Measurements from ENCODE around the gene UBA52.
"Not testable (repeated sequence)": the region's sequence is repeated elsewhere in the genome, so short reads cannot be mapped to it uniquely, and the experiment has no call there.

The UBA52 gene

GRCh38 chr19:18557411-18558201 lies 14.1 kb upstream of the UBA52 start, which contains the start of gene KXD1:
KXD1 (plus strand) TSS chr19:18557870; CDS start chr19:18562057, 4,187 bp downstream.
- DNase-seq (ENCODE audit: low read depth) = peak; percentile 98

GRCh38 chr19:18558202-18558555 lies 13.5 kb upstream of the UBA52 start:
- DNase-seq (ENCODE audit: low read depth) = no peak

- no peak for DNase-seq (ENCODE audit: low read depth)
These were observed 13.1 kb upstream of the UBA52 start for GRCh38 chr19:18558604-18559003.

GRCh38 chr19:18559685-18560084 lies 12.0 kb upstream of the UBA52 start:
- no peak for DNase-seq (ENCODE audit: low read depth)

DNA sequence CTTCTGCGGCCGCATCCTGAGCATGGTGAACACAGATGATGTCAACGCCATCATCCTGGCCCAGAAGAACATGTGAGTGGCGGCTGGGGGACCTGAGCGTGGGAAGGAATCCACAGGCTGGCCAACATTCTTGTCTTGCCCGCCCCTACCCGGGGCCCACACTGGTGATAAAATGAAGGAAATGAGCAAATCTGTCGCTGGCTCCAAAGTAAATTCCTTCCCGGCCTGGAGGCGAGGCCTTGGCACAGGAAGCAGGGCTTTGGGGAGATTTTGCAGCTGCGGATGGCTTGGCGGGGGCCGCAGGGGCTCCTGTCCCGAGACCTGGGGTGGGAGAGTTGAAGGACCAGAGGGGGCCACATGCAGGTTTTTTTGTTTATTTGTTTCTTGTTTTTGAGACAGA lies 9.6 kb upstream of the UBA52 start:
- DNase-seq (ENCODE audit: low read depth) = no peak

DNA sequence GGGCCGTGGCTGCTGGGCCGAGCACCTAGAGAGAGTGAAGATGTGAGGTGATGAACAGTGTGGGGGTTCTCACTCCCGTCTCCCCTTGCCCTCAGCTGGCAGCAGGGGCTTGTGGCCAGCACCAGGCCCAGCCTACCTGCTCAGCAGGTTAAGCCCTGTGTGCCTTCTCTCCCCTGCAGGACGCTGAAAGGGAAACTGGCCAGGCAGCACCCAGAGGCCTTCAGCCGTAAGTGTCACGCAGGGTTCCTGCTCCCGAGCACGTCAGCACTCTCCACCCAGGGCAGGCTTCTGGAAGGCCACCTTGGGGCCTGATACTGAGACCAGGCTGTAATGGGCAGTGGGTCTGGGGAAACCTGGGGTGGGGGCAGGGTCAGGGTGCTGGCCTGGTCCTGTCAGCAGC lies 4.7 kb upstream of the UBA52 start:
- DNase-seq (ENCODE audit: low read depth) = no peak

GRCh38 chr19:18568367-18568766 lies 3.3 kb upstream of the UBA52 start:
- no peak for DNase-seq (ENCODE audit: low read depth)

DNA sequence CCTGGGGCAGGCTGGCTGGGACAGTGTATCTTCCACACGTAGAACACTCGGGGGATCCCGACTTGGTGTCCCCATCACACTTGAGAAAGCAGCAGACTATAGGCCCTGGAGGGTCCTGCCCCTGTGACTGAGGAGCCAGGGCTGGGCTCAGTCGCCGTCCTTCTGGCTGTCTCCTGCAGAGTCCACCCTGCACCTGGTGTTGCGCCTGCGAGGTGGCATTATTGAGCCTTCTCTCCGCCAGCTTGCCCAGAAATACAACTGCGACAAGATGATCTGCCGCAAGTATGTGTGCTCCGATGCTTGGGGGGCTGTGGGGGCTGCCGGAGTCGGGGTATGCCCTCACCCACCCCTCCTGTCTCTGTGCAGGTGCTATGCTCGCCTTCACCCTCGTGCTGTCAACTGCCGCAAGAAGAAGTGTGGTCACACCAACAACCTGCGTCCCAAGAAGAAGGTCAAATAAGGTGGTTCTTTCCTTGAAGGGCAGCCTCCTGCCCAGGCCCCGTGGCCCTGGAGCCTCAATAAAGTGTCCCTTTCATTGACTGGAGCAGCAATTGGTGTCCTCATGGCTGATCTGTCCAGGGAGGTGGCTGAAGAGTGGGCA lies 3.1 kb downstream of the UBA52 start:
- DNase-seq (ENCODE audit: low read depth) = no peak

DNA sequence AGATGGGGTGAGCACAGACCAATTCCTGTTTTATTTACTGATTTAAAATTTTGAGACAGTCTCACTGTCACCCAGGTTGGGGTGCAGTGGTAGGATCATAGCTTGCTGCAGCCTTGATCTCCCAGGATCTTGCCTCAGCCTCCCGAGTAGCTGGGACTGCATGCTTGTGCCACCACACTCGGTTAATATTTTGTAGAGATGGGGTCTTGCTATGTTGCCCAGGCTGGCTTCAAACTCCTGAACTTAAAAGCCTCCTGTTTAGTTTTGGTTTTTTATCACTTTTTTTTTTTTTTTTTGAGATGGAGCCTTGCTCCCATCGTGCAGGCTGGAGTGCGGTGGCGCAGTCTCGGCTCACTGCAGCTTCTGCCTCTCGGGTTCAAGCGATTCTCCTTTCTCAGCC lies 4.7 kb downstream of the UBA52 start:
- no peak for DNase-seq (ENCODE audit: low read depth)

DNA sequence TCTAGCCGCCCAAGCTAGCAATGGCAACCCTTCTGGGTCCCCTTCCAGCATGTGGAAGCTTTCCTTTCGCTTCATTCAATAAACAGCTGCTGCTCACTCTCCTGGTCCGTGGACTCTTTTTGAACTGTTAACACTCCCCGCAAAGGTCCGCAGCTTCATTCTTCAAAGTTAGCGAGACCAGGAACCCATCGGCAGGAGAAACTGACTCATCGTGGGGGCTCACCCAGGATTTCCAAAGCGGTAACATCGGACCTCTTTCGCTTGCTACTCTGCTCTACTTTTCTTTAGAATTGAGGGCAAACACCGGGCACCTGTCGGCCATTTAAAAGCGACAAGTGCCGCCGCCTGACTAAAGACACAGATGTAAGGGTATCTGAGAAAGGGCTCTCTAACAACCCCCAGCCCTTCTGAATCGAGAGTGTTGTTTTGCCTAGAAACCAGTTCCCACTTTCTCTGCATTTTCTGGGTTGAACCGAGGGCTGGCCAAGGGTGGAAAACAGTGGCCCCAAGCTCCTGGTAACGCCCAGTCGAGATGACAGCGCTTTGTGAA lies 5.8 kb downstream of the UBA52 start:
- DNase-seq (ENCODE audit: low read depth) = no peak

DNA sequence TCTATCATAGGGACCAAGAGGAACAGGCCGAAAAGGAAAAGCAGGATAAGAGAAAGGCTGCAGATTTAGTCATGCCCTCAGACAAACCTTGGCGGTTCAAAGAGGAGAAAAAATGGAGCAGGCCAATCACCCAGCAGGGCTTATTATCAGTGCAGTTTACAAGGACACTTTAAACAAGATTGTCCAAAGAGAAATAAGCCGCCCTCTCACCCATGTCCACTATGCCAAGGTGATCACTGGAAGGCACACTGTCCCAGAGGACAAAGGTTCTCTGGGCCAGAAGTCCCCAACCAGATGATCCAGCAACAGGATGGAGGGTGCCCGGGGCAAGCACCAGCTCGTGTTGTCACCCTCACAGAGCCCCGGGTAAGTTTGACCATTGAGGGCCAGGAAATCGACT lies 8.7 kb downstream of the UBA52 start:
- no peak for DNase-seq (ENCODE audit: low read depth)

- DNase-seq (ENCODE audit: low read depth) = no peak
These were observed 14.6 kb downstream of the UBA52 start for GRCh38 chr19:18586306-18586705.

DNA sequence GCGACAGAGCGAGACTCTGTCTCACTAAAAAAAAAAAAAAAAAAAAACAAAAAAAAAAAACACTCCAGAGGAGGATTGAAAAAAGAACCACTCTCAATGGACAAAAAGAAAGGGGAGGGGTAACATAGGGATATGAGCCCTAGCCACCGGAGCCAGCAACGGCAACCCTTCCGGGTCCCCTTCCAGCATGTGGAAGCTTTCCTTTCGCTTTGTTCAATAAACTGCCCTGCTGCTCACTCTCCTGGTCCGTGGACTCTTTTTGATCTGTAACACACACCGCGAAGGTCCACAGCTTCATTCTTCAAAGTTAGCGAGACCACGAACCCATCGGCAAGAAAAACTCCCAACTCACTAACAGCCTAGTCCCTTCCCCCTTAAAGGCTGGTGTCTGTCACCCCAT lies 15.9 kb downstream of the UBA52 start:
- no peak for DNase-seq (ENCODE audit: low read depth)

GRCh38 chr19:18587962-18588610 lies 16.4 kb downstream of the UBA52 start:
- no peak for DNase-seq (ENCODE audit: low read depth)

DNA sequence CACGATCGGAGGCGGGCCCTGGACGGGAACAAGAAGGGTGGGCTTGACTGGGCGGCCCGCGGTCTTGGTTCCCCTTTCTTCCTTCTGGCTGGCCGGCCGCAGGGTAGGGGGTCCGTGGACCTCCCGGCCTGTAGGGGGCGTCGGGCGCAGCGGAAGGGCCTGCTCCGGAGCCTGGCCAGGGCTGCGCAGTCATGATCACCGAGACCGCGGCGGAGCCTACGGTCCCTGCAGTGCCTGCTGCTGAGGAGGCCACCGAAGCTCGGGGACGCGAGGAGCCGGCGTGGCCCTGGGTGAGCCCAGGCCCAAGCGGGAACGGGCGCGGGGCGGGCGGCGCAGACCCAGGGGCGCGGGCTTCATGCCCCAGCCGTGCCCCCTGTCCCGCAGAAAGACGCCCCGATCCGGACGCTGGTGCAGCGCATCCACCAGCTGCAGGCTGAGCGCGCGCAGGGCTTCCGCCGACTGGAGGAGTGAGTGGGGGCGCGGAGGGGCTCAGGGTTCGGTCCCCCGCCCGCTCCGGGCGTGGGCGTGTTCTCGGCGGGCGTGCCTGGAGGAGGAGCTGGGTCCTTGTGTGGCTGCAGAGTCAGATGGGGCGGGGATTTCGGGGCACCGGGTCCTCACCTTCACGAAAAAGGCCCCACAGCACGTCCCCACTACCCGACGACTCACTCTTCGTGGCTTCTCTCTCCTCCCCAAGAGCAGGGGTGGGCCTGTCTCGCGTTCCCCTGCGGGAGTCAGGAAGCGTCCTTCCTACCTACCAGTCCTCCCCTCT lies 17.1 kb downstream of the UBA52 start, which contains the start of gene REX1BD:
Gene REX1BD (plus strand): TSS at position 188 of the 769 bp plus-strand sequence. CDS start 4 bp downstream, at position 192.
- DNase-seq (ENCODE audit: low read depth) = peak; percentile 43

DNA sequence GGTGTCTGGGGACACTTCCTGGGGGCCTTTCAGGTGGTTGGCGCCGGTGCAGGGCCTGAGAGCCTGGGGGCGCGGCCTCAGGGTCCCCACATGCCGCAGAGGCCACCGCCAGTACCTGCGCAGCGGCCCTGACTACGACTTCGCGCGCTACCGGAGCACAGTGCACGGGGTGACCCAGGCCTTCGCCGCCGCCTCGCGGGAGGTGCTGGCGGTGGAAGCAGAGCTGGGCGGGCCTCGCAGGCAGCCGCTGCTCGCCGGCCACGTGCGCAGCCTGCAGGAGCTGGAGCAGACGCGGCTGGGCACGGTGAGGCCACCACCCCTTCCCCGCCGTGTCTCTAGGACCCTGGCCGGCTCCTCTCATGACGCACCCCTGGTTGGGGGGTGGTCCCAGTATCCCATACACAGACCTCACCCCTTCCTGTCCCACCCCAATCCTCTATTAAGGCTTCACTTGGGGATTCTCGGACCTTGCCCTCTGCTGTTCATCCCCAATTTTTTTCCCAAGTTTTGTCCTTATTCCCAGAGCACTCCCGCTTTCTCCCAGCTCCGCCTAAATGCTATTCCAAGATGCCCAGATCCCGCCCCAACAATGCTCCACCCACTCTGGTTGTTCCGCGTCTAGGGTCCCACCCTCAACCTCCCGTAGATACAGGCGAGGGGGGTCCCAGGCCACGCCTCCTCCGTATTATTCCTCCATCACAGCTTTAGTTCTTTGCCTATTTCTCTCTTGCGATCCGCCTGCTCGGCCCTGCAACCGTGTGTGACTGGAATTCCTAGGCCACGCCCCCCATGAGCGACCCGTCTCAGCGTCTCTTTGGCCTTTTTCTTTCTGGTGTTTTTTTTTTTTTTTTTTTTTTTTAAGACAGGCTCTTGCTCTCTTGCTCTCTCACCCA lies 18.0 kb downstream of the UBA52 start:
- DNase-seq (ENCODE audit: low read depth) = no peak

DNA sequence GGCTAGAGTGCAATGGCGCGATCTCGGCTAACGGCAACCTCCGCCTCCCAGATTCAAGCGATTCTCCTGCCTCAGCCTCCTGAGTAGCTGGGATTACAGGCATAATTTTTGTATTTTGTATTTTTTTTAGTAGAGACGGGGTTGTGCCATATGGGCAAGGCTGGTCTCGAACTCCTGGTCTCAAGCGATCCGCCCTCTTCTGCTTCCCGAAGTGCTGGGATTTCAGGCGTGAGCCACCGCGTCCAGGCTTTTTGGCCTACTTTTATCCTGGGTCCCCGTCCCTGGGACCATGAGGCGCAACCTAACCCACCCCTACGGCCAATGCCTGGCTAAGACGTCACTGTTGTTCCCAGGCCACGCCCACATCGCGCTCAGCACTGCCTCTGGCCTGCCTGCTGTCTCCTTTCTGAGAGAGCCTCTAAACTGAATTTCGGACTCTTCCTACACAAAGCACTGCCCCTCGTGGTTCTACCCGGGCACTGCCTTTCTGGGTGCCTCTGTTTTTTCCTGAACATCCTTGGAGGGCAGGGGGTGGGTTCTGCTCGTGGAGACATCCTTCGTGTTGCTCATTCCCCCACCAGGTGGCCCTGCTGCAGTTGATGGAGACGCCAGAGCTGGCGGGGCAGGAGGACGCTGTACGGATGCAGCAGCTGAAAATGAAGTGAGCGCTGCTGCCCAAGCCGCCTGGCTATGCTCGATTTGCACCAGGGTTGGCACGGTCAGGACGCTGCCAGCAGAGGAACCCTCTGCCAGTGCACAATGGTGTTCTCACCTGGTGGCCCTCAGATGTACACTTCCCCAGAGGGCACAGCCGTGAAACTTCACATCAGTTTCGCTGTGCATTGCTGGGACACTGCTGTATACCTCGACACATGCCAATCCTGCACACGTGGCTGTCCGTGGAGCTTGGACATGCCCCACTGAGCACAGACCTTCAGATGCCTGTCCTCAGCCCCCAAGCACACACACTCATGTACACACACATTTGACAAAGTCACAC lies 18.9 kb downstream of the UBA52 start:
- no peak for DNase-seq (ENCODE audit: low read depth)

- DNase-seq (ENCODE audit: low read depth) = no peak
These were observed 20.2 kb downstream of the UBA52 start for GRCh38 chr19:18591735-18592385.

- not testable (repeated sequence) for DNase-seq (ENCODE audit: low read depth)
These were observed 21.1 kb downstream of the UBA52 start for GRCh38 chr19:18592732-18593131.

Data from GM04504 (cell line).